GM12872 (cell line): ENCODE measurements around the gene APBA2.

Experiments used
- TF ChIP-seq, protein P1 (sequence below): IDR thresholded peaks from 3 replicates; pipeline ENCODE4 v1.5.1; 2011; ENCODE audit warnings: low read depth, mild to moderate bottlenecking, low read length, moderate library complexity; ENCODE audit not compliant: insufficient read depth

The APBA2 gene

DNA sequence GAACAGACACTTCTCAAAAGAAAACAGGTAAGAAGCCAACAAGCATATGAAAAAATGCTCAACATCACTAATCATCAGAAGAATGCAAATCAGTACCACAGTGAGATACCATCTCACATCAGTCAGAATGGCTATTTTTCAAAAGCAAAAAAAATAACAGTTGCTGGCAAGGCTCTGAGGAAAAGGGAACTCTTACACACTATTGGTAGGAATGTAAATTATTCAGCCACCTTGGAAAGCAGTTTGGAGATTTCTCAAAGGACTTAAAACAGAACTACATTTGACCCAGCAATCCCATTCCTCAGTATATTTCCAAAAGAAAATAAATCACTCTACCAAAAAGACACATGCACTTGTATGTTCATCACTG, 95.6 kb downstream of the APBA2 start:
- TF ChIP-seq, protein P1, sequence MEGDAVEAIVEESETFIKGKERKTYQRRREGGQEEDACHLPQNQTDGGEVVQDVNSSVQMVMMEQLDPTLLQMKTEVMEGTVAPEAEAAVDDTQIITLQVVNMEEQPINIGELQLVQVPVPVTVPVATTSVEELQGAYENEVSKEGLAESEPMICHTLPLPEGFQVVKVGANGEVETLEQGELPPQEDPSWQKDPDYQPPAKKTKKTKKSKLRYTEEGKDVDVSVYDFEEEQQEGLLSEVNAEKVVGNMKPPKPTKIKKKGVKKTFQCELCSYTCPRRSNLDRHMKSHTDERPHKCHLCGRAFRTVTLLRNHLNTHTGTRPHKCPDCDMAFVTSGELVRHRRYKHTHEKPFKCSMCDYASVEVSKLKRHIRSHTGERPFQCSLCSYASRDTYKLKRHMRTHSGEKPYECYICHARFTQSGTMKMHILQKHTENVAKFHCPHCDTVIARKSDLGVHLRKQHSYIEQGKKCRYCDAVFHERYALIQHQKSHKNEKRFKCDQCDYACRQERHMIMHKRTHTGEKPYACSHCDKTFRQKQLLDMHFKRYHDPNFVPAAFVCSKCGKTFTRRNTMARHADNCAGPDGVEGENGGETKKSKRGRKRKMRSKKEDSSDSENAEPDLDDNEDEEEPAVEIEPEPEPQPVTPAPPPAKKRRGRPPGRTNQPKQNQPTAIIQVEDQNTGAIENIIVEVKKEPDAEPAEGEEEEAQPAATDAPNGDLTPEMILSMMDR = no peak

DNA sequence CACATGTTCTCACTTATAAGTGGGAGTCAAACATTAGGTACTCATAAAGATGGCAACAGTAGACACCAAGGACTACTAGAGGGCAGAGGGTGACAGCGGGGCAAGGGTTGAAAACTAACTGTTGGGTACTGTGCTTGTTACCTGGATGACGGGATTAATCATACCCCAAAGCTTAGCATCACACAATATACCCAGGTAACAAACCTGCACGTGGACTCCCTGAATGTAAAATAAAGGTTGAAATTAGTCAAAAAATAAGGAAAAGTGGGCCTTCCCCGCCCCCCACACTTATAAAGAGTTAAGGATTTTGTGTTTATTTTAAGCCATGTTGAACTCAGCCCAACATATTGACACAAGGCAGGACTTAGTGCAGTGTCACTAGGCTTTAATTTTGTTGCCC, 96.1 kb downstream of the APBA2 start:
- TF ChIP-seq, protein P1 = no peak

DNA sequence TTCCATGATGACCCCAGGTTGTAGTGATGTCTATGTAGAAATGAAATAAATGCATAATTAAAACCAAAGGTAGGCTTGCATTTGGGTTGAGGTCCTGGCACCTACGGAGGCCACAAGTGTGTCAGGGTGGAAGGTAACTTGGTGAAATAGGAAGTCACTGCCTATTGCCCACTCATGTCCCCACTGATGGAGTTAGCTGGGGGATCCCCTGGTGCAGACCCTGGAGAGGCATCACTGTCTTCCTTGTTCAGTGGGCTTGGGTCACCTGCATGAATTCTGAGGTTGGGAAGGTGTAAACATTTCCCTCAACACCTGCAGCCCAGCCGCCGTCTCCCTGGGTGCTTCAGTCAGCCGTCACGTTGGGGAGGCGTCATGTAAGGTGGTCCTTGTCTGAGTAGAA, 97.1 kb downstream of the APBA2 start:
- TF ChIP-seq, protein P1 = no peak

DNA sequence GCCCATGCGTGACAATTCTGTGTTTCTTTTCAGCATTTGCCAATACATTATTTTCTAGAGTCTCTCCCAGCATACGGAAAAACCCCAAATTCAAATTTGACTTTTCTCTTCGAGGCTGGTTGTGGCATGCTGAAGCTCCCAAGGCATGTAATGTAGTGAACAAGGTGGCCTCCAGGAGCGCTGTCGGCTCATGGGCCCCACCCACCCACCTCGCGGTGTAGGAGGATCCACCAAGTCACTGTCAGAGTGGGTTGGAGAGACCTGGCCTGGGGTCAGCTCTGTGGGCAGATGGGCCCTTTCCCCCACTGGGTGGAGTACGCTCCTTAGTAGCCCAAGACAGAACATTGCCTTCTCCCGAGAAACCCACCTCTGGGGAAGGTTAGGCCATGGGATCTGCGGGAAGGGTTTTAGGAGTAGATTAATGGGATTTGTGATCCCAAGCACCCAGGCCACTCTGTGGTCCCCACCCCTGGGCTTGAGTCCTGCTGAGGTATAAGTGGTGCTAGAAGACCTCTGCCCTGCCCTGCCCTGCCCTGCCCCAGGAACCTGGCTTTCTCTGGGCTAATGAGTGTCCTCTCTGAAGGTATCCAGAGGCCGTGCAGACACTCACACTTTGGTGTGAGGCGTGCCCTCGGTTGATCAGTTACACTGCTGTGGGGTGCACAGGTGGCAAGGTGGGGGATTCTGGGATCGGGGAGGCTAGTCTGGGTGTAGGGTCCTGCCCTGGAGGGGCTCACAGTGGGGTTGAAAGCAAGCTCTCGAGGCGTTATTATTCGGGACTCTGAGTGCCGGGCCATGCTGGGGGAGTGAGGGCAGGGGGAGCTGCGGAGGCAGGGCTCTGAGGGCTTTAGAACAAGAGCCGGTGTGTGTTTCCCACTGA, 97.9 kb downstream of the APBA2 start:
- TF ChIP-seq, protein P1 = no peak

DNA sequence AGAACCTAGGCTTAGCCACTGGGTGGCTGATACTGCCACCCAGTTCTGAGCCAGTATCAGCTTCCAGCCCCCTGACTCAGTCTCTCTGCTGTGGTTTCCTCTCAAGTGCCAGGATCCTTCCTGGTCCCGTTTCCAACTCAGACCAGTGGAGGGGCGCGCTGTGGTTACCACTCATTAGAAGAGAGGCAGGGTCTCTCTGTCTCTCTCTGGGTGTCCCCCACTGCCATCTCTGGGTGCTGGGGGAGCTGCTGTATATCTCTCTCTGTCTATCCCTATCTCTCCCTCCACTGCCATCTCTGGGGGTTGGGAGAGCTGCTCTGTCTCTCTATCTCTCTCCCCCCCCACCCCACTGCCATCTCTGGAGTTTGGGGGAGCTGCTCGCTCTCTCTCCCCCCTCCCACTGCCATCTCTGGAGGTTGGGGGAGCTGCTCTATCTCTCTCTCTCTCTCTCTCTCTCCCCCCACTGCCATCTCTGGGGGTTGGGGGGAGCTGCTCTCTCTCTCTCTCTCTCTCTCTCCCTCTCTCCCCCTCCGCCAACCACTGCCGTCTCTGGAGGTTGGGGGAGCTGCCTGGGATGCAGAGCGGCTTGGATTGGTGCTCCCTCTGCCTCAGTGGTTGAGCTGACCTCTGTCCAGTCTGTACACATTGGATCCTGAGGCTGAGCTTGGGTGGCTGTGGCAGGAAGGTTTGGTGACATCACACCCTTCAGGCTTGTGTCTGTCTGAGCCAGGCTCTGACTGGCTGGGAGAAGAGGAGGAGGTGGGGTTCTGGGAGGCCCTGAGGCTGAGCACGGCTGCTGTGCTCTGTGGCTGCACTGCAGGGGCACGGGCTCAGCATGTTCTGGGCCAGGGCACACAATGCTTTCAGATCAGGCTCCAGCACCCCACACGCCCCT, 98.9 kb downstream of the APBA2 start:
- TF ChIP-seq, protein P1 = no peak

DNA sequence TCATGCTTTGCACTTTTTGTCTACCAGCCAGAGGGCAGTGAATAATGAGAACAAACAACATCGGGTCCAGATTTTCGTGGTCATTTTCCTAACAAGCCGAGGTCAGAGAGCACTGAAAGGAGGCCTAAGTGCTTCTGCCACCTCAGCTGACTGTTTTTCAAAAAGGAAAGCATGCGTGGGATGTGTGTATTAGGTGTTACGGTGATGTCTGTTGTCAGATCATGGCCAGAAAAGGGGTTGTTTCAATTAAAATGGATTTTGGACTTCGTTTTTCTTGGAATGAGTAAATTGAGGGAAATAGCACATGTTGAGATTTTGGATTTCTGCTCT, 99.5 kb downstream of the APBA2 start:
- TF ChIP-seq, protein P1 = no peak

DNA sequence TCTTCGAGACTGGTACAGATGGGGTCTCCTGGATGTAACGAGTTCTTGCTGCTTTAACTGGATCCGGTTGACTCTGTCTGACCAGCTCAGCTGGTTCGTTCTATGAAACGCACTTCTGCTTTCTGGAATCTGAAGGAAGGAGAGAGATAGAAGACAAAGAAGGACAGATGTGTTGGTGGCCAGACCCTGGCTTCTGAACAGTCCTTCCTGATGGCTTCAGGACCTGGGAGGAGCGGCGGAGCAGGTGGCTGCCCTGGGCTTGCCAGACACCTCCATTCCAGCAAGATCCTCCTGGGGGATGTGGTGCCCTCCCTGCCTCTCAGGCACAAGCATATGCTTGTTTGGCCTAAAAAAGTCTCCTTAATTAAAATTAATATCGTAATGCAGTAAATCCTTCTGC, 99.9 kb downstream of the APBA2 start:
- TF ChIP-seq, protein P1 = no peak
